Central memory CD4-positive, alpha-beta T cell (primary cell): ENCODE results near the gene NCSTN.
A peak's percentile ranks its signal among the peaks of the same experiment; 100 is the strongest.
"Not testable (repeated sequence)": the region's sequence is repeated elsewhere in the genome, so short reads cannot be mapped to it uniquely, and the experiment has no call there.

Source experiments
- DNase-seq: peaks from one replicate; pipeline ENCODE4 v3.0.0; 2022

Gene NCSTN

GRCh38 chr1:160373696-160374095 is 30.5 kb downstream of the NCSTN start:
- no peak for DNase-seq

GRCh38 chr1:160374306-160375110 is 31.3 kb downstream of the NCSTN start:
- DNase-seq, result no peak

- DNase-seq, result no peak
Observed at GRCh38 chr1:160375788-160376524, 32.8 kb downstream of the NCSTN start.

- peak; percentile 35 for DNase-seq
Observed at GRCh38 chr1:160376525-160377131, 33.4 kb downstream of the NCSTN start.

- no peak for DNase-seq
Observed at GRCh38 chr1:160377585-160378206, 34.5 kb downstream of the NCSTN start.

- DNase-seq, result not testable (repeated sequence)
Observed at GRCh38 chr1:160384812-160385211, 41.6 kb downstream of the NCSTN start.

GRCh38 chr1:160388406-160388805 is 45.2 kb downstream of the NCSTN start:
- not testable (repeated sequence) for DNase-seq

GRCh38 chr1:160394673-160395072 is 51.5 kb downstream of the NCSTN start:
- no peak for DNase-seq

- no peak for DNase-seq
Observed at GRCh38 chr1:160397651-160398050, 54.5 kb downstream of the NCSTN start.

- no peak for DNase-seq
Observed at GRCh38 chr1:160398823-160399222, 55.6 kb downstream of the NCSTN start.

- no peak for DNase-seq
Observed at GRCh38 chr1:160399544-160400222, 56.5 kb downstream of the NCSTN start.

- peak; percentile 14 for DNase-seq
Observed at GRCh38 chr1:160400223-160400645, 57.1 kb downstream of the NCSTN start, which contains the start of gene VANGL2. Gene VANGL2 (plus strand): TSS chr1:160400564. CDS start chr1:160415838, 15,274 bp downstream.

GRCh38 chr1:160400646-160401486 is 57.7 kb downstream of the NCSTN start:
- DNase-seq, result no peak

- DNase-seq, result no peak
Observed at GRCh38 chr1:160401487-160401805, 58.3 kb downstream of the NCSTN start.

- DNase-seq, result no peak
Observed at GRCh38 chr1:160402001-160402795, 59.0 kb downstream of the NCSTN start.

GRCh38 chr1:160403244-160403643 is 60.1 kb downstream of the NCSTN start:
- no peak for DNase-seq

GRCh38 chr1:160404094-160404493 is 60.9 kb downstream of the NCSTN start:
- no peak for DNase-seq

GRCh38 chr1:160405331-160405877 is 62.2 kb downstream of the NCSTN start:
- DNase-seq, result no peak

GRCh38 chr1:160406131-160406968 is 63.2 kb downstream of the NCSTN start:
- DNase-seq, result no peak
